ENCODE results near the gene NXPH1.

NXPH1 gene

DNA sequence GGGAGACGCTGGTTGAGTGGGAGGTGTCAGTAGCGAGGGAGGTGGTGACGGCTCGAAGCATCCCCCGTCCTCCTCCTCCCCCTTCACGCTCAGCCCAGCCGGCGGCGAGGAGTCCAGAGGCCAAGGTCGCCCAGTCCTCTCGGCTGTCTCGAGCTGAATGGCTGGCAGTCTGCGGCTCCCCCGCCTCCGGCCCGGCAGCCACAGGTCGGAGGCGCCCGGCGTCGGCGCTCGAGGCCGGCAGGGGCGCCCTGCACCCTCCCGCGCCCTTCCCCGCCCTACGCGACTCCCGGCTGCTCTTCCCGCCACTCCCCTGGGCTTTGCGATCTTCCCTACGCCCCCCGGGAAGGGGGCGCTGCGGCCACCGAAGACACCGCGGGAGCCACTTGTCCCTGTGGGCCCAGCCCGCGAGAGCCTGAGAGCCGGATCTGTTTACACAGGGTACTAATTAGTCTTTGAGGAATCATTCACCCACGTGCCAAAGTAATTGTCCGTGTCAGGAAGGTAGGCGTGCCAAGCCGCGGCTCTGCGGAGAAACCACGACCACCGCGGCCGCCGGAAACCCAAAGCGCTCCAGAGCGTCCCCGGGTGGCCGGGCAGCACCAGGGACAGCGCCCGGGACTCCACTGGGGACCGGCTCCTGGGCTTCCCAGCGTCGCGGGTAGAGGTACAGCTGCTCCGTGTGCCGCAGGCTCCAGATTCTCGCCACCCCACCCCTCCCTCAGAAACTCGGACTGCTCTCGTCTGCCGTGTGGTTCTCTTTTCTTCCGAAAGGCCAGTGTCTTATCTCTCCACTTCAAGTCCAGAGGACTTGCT is at the start of gene NXPH1:
Gene NXPH1, plus strand, starts transcription at position 133 of the 813 bp plus-strand sequence.
- peak; percentile 67 for DNase-seq

DNA sequence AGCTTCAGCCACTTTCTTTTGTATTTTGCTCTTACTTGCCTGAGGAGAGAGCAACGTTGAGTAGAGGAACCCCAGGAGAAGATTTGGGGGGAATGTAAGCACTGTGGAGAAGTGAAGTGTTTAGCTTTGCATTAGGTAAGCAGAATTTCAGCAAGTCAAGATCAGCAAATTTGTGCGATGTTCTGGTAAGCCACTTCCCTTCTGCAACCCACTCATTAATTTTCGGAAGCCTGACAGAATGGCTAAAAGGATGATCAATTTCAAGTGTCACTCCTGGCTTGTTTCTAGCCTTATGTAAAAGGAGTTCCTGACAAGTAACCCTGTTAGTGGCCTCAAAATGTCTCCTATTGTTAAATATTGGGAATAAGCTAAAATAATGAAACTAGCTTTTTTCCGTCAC is 48.5 kb upstream of the NXPH1 start:
- DNase-seq = no peak

DNA sequence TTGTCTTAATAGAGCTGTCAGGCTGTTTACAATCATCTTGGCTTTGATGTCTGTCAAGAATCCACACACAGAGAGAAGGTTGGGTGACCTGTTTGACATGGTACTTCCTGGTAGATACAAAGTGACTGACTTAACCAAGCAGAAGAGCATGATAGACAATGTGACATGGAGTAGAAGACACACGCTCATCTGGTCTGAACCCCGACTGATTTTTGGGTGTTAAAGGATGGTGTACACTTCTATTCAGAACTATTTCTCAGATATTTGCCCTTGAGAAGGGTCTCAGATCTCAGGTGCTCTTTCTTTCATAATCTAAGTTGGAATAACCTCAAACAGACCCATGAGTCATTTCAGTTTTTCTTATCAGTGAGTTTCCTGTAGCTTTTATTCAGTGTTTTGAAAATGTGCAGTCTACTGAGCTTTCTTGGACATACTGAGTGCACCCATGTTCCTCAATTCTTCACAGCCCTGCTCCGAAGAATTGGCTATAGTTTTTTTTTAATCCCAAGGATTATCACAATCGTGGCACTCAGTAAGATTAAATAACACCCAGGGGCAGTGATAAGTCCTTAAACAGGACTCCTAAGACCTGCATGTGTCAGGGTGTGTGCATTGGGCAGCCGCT is 46.4 kb upstream of the NXPH1 start:
- DNase-seq = no peak

DNA sequence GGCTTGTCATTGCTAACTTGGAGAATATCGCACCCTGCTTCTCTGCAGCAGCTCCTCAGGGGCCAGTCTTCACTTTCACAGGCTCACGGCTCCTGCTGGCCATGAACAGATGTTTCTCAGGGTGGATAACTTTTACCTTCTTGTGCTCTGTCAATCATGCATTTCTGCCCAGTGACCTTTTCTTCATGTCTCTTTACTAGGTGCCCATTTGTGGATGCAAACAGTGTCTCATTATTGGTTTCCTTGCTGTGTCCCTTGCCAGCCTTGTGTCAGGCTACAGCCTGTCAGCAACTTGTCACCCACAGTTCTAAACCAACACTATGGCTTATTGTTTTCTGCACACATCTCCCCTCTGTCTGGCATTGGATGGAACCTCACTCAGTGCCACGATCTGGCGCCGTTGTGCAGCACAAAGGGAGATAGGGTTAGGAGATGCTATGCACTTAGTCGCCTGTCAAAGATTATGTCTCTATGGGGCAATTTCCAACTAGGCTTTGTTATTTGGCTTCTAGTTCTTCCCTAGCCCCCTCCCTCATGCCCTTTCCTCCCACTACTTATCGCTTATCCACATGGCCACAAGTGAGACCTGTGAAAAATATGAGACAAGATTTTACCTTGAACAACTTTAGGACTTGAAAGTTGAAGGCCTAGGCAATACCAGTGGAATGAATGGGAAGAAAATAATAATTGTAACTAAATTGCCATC is 45.7 kb upstream of the NXPH1 start:
- no peak for DNase-seq

DNA sequence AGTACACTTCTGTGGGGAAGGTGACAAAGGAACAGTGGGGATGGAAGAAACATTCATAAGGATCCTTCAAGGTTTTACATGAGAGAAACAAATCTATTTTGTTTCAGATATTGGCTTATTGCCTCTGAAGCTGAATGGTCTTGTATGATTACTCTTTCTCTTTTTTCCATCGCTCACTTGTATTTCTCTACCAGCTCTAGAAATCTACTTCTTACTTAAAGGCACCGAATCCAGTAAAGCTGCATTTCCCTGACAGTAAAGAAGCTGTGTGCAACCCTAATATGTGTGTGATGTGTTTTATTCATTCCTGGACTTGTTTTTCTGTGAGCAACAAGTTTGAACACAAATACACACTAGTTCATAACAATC is 45.2 kb upstream of the NXPH1 start:
- no peak for DNase-seq

DNA sequence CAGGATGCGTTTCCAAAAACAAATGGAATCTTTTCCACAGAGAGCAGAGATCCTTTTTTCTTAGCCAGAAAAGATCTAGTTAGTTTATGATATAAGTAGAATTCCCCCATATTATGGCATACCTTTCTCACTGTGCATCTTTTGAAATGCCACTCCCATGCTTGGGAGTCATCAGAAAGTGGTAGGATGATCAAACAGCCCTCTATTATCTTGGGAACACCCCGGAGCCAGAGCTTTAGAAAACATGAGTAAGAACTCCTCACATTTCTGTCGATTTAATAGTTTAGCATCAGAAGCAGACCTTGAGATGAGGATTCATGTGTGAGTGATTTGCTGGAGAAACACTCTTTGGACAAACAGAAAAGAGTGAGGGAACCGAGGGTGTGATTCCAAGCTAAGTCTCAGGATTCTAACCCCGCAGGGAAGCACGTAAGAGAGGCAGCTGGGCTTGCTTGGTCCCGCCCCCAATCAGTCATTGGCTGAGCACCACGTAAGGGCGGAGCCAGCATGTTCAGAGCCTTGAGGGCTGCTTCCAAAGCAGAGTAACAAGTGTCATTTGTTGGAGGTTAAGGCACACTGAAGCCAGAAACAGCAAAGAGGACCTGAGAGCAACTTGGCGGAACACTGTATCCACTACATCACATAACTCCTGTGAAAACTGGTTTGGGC is 43.7 kb upstream of the NXPH1 start:
- DNase-seq = peak; percentile 42

DNA sequence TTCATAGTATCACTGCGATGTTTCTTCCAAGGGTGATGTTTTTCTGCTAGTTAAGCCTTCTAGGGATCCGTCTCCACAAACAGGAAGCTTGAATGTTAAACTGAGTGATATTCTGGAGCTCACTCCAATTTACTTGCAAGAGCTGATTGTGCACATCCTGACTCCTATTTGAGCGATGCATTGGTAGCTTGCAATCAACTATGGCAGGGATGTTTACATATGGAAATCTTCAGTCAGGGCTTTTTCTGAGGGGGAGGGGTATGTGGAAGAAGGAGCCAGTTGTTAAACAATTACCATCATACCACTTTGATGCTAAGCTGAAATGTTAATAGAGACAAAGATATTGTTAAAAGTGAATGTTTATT is 43.2 kb upstream of the NXPH1 start:
- DNase-seq = peak; percentile 83

DNA sequence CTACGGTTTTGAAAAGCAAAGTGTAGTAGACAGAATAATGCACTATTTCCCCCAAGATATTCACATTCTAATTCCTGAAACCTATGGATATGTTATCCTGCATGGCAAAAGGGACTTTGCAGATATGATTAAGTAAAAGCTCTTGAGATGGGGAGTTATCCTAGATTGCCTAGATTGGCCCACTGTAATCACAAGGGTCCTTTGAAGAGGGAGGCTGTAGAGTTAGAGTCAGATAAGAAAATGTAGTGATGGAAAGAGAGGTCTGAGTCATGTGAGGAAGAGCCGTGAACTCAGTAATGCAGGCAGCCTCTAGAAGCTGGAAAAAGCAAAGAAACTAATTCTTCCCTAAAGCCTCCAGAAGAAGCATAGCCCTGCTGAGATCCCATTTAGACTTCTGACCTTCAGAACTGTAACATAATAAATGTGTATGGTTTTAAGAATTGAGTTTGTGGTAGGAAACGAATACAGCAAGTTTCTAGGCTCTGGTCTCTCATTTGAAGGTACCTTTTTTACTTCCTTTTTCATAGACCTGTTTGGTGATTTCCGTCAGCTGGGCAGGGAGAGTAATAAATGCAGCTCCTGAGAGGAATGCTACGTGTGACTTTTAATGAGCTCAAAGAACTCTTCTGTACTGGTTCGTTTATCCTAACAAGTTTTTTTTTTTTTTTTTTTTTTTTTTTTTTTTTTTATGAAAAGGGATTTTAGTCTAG is 41.9 kb upstream of the NXPH1 start:
- DNase-seq = no peak

DNA sequence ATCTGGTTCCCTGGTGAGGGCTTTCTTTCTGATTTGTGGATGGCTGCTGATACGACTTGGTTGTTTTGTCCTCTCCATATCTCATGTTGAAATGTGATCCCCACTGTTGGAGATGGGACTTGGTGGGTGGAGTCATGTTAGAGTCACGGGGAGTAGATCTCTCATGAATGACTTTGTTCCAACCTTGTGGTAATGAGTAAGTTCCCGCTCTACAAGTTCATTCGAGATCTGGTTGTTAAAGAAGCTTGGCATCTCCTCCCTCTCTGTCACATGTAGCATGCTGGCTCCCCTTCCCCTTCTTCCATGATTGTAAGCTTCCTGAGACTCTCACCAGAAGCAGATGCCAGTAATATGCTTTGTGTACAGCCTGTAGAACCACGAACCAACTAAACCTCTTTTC is 37.1 kb upstream of the NXPH1 start:
- DNase-seq = no peak

DNA sequence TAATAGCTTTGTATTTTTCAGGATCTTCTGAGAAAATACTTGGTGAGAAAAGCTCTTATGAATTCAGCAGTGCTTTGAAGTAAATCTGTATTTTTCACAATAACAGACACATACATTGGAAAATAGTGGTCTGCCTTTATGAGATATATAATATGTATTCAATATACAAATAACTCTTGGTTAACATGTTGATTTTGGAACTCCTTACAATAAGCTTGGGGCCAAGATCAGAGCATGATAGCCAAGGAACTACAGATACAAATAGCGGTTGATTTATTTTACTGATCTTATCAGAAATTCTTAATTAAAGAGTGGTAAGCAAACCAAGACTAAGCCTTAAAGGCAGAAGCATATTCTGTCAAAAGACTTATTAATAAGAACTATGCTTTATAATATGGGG is 24.5 kb upstream of the NXPH1 start:
- DNase-seq = no peak

DNA sequence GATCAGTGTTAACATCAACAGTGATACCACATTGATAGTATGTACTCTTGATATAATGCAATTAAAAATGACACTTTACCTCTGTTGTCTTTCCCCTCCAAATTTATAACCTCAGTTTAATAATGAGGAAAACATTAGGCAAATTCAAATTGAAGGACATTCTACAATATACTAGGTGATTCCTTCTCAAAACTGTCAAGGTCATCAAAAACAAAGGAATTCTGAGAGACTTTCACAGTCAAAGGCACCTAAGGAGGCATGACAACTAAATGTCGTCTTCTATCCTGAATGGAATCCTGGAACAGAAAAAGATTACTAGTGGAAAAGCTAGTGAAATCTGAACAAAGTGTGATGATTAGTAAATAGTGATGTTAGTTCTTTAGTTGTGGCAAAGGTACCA is 22.3 kb upstream of the NXPH1 start:
- DNase-seq = no peak

DNA sequence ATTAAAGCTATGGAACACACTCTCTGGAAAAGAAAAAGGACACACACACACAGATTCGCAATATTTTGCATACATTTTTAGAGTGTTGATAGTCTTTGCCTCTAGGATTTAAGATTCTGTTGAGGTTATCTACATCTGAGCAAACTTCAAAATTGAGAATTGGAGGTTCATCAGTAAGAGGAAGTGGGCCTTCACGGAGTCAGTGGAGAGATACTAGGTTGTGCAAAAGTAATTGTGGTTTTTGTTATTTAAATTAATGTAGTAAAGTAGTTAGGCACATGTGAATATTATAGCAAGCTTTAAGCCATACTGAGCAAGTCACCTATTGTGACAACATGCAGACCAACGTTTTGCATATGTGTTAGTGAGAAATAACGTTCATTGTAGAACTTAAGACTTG is 19.8 kb upstream of the NXPH1 start:
- DNase-seq = no peak

DNA sequence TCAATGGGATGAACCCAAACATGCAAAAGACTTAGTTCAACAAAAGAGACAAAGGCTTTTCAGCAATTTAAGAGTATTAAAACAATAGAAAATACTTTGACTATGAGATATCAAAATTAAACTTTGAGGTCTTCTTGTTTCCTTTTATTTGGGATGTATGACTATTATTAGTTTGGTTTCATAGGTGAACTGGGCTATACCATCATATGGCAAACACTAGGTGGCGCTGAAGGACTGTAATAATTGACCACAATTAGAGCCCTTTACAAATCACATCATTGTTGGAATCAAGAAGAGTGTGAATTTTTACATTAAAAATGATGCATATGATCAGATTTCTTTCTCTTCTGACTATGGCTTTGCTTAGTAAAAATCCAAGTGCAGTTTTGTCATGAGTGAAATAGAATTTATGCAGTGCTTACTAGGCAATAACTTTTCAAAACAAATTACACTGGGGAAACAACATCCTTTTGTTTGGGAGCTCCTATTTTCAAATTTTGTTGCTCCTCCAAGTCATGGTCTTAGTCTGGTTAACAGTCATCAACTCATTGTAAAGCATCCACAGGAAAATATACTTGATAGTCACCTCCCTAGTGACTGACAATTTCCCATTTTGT is 14.7 kb upstream of the NXPH1 start:
- DNase-seq = peak; percentile 57

DNA sequence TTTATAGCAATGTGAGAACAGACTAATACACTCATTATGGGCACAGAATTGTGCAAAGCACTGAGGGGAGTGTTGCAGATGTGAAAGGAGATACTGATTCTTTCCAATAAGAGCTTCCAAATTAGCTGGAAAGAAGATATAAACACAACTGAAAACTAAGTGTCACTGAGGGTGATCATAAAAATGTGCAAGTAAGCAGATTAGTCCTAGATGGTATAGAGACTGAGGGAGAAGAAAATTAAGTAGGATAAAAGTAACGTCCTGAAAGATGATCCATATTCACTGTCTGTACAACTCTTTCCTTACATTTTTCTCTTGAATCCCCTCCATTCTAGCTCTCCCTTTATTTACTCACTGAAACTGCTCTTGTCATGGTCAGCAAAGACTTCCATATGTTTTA is 11.2 kb upstream of the NXPH1 start:
- no peak for DNase-seq

DNA sequence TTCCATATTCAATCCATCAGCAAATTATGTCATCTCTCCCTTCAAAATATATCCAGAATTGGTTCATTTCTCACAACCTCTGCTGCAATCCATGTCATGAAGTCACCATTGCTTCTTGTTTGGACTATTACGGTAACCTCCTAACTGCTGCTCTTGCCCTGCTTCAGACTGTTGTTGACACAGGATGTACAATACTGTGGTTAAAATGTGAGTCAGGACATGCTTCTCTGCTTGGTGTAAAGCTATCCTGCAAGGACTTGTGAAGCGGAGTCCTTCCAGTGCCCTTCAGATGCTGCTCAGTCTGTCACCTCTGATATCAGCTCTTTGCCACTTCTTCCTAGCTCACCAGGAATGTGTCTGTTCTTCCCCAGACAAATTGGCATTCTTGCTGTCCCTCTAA is 10.4 kb upstream of the NXPH1 start:
- DNase-seq = no peak

DNA sequence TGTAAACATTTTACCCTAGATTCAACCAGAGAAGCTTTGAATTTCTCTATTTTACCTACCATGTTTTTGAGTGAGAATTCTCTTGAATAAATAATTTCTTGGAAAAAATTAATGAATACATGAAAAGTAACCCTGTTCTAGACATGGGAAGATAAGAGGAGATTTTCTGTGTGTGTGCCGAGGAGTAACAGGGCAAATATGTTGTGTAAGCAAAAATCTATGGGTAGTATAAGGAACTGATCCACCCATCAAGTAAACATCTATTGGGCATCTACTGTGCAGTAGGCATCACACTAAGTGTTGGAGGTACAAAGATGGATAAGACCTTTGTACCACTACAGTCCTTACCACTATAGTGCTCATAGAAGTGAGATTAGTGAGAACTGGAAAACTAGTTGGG is 8.2 kb upstream of the NXPH1 start:
- DNase-seq = no peak

DNA sequence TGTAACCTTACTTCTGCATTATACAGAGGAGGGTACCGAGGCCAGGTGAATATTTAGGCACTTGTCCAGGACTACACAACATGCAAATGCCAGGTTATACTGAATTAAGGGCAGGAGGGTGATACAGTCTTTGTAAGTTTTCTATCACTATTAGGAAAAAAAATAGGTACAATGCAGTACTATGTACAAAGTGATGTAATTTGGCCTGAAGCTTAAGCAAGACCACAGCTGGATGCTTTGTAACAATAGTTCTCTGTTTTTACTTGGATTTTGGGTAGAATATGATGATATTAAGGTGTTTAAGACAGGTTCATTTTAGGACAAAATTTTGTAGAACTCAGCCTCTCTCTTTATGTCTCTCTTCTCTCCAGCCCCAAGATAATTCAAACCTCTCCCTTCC is 2.8 kb upstream of the NXPH1 start:
- no peak for DNase-seq

DNA sequence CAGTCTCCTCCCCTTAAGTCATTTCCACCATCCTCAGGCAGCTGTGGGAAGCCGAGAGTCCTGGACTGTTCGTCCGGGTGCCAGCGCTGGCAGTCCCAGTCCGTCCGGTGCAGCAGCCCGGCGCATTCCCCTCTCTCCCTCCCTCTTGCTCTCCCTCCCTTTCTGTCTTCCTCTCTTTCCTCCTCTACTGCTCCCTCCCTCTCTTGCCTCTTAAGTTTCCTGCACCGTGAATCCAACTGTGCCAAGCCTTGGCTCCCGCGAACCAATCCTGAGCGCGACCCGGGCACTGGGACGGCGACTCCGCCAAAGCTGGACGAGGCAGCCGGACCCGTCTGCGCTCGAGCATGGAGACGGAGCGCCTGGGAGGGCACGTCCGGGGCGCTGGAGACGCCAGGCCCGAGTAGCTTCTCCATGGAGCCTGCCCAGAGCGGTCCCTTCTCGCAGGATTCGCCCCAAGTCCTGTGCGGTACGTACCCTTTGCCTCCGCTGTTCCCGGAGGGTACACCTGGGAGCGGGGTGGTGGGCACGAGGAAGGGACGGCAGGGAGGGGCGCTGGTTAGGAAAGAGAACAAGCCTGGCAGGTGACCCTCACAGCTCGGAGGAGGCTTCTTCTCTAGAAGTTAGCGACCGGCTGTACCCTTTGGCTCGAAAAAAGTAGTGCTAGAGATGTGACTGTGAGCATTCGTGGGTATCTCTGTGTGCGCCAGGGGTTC is 1.0 kb downstream of the NXPH1 start:
- no peak for DNase-seq

DNA sequence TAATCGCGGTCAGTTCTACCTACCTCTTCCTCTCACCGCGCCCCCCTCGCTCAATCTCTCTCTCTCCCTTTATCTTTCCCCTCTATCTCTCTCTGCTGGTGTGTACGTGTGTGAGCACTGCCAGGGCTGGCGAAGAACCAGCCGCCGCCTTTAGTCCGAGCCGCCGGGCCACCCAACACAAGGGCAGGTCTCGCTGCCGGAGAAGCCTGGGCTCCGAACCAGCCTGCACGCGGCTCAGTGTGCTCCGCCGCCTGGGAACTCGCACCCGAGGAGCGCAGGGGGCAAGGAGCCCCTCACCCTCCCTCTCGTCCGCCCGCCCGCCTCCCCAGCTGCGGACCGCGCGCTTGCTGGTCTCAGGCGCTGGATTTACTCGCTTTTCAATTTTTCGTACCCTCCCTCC is 1.7 kb downstream of the NXPH1 start:
- no peak for DNase-seq

DNA sequence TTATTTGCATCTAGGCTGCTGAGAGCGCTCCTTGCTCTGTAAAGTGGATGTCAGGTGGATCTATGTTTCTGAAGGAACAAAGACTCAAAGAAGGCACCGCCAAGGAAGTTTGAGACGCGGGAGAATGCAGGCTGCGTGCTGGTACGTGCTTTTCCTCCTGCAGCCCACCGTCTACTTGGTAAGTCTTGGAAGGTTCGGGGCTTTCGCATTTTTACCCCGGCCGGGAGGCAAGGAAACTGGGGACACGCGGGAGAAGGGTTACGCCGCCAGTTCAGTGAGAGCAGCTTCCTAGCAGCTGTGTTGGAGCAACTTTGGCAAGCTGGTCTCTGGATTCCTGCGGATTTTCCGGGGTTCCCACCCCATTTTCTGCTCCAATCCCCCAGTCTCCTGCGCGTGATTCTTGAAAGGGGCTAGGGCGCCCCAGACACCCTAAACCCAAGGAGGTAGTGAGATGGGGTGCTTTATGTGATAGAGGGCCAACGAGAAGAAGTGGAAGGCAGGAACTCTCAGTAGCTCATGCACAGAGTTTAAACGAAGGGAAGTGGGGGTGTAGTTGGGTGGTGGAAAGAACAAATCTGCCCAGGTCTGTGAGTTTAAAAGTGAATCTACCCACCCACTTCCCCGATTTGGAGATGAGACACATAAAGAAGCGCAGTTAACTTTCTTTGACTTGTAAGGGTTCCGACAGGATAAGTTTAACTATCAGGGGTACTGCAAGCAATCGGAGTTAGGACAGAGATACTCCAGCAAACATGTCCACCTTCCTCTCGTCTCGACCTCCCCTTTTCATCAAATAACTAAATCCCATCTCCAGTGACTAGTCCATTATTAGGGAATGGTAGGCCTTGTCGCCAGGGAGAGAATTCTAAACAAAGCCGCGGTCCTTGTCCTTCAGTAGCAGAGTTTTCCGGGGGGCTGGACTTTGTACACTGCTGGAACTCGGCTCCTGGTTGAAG is 2.5 kb downstream of the NXPH1 start:
- DNase-seq = no peak

DNA sequence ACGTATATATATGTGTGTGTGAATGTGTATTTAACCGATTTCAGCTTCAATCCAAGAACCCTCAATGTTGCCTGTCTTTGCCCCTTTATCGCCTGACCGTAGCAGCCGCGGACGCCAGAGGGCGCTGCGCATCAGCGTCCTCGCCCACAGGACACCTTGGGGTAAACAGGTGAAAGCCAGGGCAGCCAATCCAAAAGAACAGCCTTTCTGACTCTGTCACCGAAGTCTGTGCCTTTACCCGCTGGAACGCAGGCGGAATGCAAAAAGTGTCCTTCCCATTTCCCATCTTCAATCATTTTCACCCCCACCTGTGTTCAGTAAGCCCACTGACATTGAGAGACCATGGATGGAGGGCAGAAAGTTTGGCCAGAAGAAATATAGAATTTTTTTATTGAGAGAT is 3.6 kb downstream of the NXPH1 start:
- DNase-seq = peak; percentile 64
